ENCODE results near the gene TMEM41B. TPM values are rescaled to one million over a fixed set of nuclear protein-coding genes. Genes with fewer than 3 reads are reported as not detected.
"Not testable (repeated sequence)": the region's sequence is repeated elsewhere in the genome, so short reads cannot be mapped to it uniquely, and the experiment has no call there.

TMEM41B gene, protein sequence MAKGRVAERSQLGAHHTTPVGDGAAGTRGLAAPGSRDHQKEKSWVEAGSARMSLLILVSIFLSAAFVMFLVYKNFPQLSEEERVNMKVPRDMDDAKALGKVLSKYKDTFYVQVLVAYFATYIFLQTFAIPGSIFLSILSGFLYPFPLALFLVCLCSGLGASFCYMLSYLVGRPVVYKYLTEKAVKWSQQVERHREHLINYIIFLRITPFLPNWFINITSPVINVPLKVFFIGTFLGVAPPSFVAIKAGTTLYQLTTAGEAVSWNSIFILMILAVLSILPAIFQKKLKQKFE
- total RNA-seq = 24.6 to 30.8 TPM (median 27.9 TPM) in 3 replicates
- long read RNA-seq, transcript TMEM41B-202 (7 exons, 3,848 nt) = minor isoform, 5 of 42 reads
- long read RNA-seq, transcript TMEM41B-204 (7 exons, 3,968 nt) = major isoform, 27 of 42 reads
- long read RNA-seq, partial matches to known transcripts = 0 of 42 reads
- long read RNA-seq, other reads (novel, unspliced or antisense) = 5 of 42 reads

DNA sequence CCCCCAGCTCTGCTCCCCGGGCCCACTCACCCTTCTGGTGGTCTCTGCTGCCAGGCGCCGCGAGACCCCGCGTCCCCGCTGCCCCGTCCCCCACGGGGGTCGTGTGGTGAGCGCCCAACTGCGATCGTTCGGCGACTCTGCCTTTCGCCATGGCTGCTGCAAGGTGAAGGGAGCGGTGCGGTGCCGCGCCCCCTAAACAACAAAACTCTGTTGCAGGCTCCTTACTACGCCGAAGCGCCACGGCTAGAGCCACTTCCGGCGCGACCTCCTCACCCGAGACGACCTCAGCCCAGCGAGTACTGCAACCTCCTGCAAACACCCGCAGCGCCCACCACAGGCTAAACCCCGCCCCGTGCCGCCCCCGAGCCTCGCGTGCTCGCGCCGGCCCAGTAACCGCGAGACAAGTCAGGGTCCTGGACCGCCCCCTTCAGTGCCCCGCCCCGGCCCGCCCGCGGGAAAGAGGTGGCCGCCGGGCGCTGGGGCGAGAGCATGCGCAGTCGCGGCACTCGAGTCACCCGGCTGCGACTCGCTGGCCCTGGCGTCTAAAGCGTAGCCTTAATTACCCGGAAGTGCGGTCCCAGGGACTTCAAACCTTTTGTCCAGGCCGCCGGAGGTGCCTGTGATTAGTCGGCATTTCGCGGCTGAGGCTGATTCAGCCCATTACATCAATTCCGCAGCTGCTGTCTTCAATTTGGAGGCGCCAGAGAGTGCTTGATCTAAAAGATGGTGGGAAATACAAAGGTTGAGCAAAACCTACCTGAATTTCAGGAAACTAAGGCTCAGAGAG, at the start of gene TMEM41B:
Gene TMEM41B, minus strand, starts transcription at position 303 of the 787 bp plus-strand sequence. Its CDS starts 152 bp downstream, at position 151.
- Mint-ChIP-seq H3K4me3 (ENCODE audit: unreplicated experiment) (peak within 1 kb of the TSS; percentile 92), H3K27ac (ENCODE audit: unreplicated experiment) (peak within 1 kb of the TSS; percentile 93), H3K9me3 (ENCODE audit: low read depth) (no peaks in the 10 kb centered on the region), H3K27me3 (ENCODE audit: low read depth) (no peaks in the 10 kb centered on the region), H3K36me3 (ENCODE audit: low read depth) (no peaks in the 10 kb centered on the region), H3K4me1 (ENCODE audit: low read depth) (peaks cover 34% of the 10 kb centered on the region)
- peak; percentile 97 for DNase-seq (ENCODE audit: low spot score)
- TF ChIP-seq, protein P1, sequence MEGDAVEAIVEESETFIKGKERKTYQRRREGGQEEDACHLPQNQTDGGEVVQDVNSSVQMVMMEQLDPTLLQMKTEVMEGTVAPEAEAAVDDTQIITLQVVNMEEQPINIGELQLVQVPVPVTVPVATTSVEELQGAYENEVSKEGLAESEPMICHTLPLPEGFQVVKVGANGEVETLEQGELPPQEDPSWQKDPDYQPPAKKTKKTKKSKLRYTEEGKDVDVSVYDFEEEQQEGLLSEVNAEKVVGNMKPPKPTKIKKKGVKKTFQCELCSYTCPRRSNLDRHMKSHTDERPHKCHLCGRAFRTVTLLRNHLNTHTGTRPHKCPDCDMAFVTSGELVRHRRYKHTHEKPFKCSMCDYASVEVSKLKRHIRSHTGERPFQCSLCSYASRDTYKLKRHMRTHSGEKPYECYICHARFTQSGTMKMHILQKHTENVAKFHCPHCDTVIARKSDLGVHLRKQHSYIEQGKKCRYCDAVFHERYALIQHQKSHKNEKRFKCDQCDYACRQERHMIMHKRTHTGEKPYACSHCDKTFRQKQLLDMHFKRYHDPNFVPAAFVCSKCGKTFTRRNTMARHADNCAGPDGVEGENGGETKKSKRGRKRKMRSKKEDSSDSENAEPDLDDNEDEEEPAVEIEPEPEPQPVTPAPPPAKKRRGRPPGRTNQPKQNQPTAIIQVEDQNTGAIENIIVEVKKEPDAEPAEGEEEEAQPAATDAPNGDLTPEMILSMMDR (IDR thresholded peaks at IDR 0.05) = peak; percentile 35

DNA sequence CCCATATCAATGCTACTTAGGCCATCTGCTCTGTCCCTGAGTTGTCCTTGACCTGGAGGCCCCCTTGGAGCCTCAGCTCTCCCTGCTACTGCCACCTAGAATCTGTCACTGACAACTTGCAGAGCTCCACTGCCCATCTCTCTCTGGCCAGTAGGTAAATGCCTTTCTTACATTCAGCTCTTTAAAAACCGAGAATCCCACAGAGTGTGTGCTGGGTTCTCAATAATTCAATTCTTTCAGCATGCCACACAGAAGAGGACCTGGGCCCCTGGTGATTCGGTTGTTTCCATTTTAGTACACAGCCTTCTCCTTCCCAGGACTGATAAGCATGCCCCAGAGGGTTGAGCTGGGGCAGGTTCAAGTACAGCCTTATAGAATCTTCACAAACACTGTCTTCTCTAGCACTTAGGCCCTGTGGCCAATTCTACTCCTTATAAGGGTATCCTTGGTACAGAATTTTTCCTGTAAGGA, 48.0 kb upstream of the TMEM41B start:
- no peak overlapping the region for H3K4me3 Mint-ChIP-seq (ENCODE audit: unreplicated experiment)
- DNase-seq (ENCODE audit: low spot score) = no peak
- no peaks in the 10 kb centered on the region for H3K9me3 Mint-ChIP-seq (ENCODE audit: low read depth)
- H3K27ac Mint-ChIP-seq (ENCODE audit: unreplicated experiment) = peak overlapping the region; percentile 98
- no peaks in the 10 kb centered on the region for H3K27me3 Mint-ChIP-seq (ENCODE audit: low read depth)
- H3K36me3 Mint-ChIP-seq (ENCODE audit: low read depth) = no peaks in the 10 kb centered on the region
- TF ChIP-seq, protein P1 (IDR thresholded peaks at IDR 0.05) = no peak
- H3K4me1 Mint-ChIP-seq (ENCODE audit: low read depth) = peaks cover 26% of the 10 kb centered on the region

DNA sequence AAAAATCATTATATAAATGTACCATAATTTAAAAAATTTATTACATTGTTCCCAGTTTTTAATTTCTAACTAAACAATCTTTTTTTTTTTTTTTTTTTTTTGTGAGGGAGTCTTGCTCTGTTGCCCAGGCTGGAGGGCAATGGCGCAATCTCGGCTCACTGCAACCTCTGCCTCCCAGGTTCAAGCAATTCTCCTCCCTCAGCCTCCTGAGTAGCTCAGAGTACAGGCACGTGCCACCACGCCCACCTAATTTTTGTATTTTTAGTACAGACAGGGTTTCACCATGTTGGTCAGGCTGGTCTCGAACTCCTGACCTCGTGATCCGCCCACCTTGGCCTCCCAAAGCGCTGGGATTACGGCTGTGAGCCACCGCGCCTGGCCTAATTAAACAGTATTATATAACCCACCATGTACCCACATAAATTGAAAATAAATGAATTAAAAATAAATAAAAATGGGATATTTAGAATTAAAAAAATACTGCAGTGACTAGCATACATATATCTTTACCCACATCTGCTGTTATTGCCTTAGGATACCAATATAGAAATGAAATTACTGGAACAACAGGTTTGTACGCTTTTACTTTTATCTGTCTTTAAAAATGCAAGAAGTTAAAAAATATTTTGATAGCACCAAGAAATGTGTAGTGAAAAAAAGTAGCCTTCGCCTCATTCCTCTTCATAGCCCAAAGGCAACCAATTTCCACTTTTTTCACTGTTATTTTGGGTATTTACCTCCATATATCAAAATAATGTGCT, 46.6 kb upstream of the TMEM41B start:
- not testable (repeated sequence) for H3K36me3 Mint-ChIP-seq (ENCODE audit: low read depth); H3K27me3 Mint-ChIP-seq (ENCODE audit: low read depth); H3K4me3 Mint-ChIP-seq (ENCODE audit: unreplicated experiment); H3K9me3 Mint-ChIP-seq (ENCODE audit: low read depth); H3K27ac Mint-ChIP-seq (ENCODE audit: unreplicated experiment); DNase-seq (ENCODE audit: low spot score)
- H3K4me1 Mint-ChIP-seq (ENCODE audit: low read depth) = peaks cover 26% of the 10 kb centered on the region

DNA sequence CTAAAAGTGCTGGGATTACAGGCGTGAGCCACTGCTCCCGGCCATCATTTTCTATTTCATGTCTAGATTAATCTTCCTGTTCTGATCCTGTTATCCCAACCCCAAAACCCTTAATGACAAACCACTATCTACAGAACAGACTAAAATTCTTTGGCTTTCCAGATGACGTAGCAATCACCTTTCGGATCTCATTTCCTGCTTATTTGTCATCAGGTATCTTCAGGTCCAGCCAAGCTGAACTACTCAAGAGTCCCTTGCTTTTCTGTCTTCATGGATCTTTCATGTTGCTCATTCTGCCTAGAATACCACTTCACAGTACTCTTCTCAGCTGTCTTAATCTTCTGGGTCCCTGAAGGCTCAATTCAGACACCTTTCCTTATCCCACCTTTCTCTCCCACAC, 42.6 kb upstream of the TMEM41B start:
- H3K4me1 Mint-ChIP-seq (ENCODE audit: low read depth) = no peaks in the 10 kb centered on the region
- no peaks in the 10 kb centered on the region for H3K9me3 Mint-ChIP-seq (ENCODE audit: low read depth)
- H3K27ac Mint-ChIP-seq (ENCODE audit: unreplicated experiment) = no peak overlapping the region
- H3K4me3 Mint-ChIP-seq (ENCODE audit: unreplicated experiment) = no peak overlapping the region
- TF ChIP-seq, protein P1 (IDR thresholded peaks at IDR 0.05) = no peak
- no peak for DNase-seq (ENCODE audit: low spot score)
- no peaks in the 10 kb centered on the region for H3K27me3 Mint-ChIP-seq (ENCODE audit: low read depth)
- no peaks in the 10 kb centered on the region for H3K36me3 Mint-ChIP-seq (ENCODE audit: low read depth)

DNA sequence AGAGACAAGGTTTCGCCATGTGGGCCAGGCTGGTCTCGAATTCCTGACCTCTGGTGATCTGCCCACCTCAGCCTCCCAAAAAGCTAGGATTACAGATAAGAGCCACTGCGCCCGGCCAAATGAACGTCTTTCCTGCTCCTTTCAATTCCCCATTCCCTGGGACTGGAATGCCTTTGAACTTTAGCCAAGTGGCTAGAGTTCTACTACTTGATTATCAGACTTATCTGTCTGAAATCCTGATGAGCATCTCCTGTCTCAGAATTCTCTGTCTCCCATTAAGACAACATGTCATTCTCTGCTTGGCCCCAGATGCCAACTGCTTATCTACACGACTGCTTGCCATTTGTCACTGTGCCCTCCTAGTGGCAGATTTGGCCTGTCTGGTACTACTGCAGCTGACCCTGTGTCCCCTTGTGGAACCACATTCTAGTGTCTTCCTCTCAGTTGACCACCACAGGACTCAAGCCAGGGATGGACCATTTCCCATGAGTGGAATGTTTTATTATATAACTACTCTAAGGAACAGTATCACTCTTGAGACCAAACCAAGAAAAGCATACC, 37.0 kb upstream of the TMEM41B start:
- H3K36me3 Mint-ChIP-seq (ENCODE audit: low read depth) = no peaks in the 10 kb centered on the region
- TF ChIP-seq, protein P1 (IDR thresholded peaks at IDR 0.05) = no peak
- H3K4me1 Mint-ChIP-seq (ENCODE audit: low read depth) = peaks cover 6% of the 10 kb centered on the region
- H3K4me3 Mint-ChIP-seq (ENCODE audit: unreplicated experiment) = no peak overlapping the region
- no peaks in the 10 kb centered on the region for H3K9me3 Mint-ChIP-seq (ENCODE audit: low read depth)
- DNase-seq (ENCODE audit: low spot score) = no peak
- H3K27me3 Mint-ChIP-seq (ENCODE audit: low read depth) = peaks cover 3% of the 10 kb centered on the region
- H3K27ac Mint-ChIP-seq (ENCODE audit: unreplicated experiment) = no peak overlapping the region

DNA sequence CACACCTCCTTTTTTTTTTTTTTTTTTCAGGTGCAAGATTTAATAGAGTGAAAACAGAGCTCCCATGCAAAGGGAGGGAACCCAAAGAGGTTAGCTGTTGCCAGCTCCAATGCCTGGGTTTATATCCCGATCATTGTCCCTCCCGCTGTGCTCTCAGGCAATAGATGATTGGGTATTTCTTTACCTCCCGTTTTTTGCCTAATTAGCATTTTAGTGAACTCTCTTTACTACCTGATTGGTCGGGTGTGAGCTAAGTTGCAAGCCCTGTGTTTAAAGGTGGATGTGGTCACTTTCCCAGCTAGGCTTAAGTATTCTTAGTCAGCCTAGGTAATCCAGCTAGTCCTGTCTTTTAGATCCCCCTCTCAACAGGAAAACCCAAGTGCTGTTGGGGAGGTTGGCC, 33.4 kb upstream of the TMEM41B start:
- H3K27ac Mint-ChIP-seq (ENCODE audit: unreplicated experiment); H3K9me3 Mint-ChIP-seq (ENCODE audit: low read depth); H3K36me3 Mint-ChIP-seq (ENCODE audit: low read depth); H3K4me1 Mint-ChIP-seq (ENCODE audit: low read depth); H3K27me3 Mint-ChIP-seq (ENCODE audit: low read depth); H3K4me3 Mint-ChIP-seq (ENCODE audit: unreplicated experiment); DNase-seq (ENCODE audit: low spot score): not testable (repeated sequence)
